IMR-90 (cell line): ENCODE data around the gene RASGRP4. TPM values are rescaled to one million over a fixed set of nuclear protein-coding genes. Genes with fewer than 3 reads are reported as not detected.

Experiments
- ATAC-seq: fragments of 200-7000 bp; cut with Tn5 transposase; 2 replicates; pipeline ENCODE4 v1.9.1; 2020; ENCODE audit warnings: low read depth, mild to moderate bottlenecking, moderate library complexity
- BruUV-seq: library from RNA; stranded (reverse); fragments of 400-500 nt; replicated peaks from 2 replicates; lab custom pipeline; 2021; lab: Mats Ljungman, UMichigan
- CTCF ChIA-PET: fragments of 300-600 bp; formaldehyde crosslinking; extraction: SDS; loops from one replicate; lab custom pipeline; 2021; ENCODE audit warnings: antibody characterized with exemption; lab: Yijun Ruan, JAX
- POLR2A ChIA-PET: fragments of 300-600 bp; sonication (Branson Sonifier 250); formaldehyde crosslinking; loops from one replicate; lab custom pipeline; 2022; ENCODE audit warnings: antibody characterized with exemption; ENCODE audit not compliant: unreplicated experiment; lab: Charles Lee
- DNase-seq: peaks from one replicate; pipeline ENCODE4 v3.0.0; 2013
- H2AFZ ChIP-seq: replicated peaks from 2 replicates; pipeline ENCODE3; 2013; ENCODE audit warnings: low read length, mild to moderate bottlenecking; ENCODE audit not compliant: poor library complexity
- H2AK5ac ChIP-seq: 2 replicates; pipeline ENCODE4 v1.6.1; 2013; ENCODE audit warnings: low read depth, low read length, inconsistent platforms
- H2AK9ac ChIP-seq: replicated peaks from 2 replicates; pipeline ENCODE3; 2013; ENCODE audit warnings: mild to moderate bottlenecking, low read depth, low read length, moderate library complexity; ENCODE audit not compliant: poor library complexity
- H2BK120ac ChIP-seq: 2 replicates; pipeline ENCODE4 v1.6.1; 2013; ENCODE audit warnings: low read depth, low read length, inconsistent platforms
- H2BK15ac ChIP-seq: 3 replicates; pipeline ENCODE4 v1.6.1; 2013; ENCODE audit warnings: low read depth, low read length, inconsistent platforms
- H2BK20ac ChIP-seq: 2 replicates; pipeline ENCODE4 v1.6.1; 2013; ENCODE audit warnings: low read depth, mild to moderate bottlenecking, inconsistent platforms, low read length, moderate library complexity
- H2BK5ac ChIP-seq: 2 replicates; pipeline ENCODE4 v1.6.1; 2013; ENCODE audit warnings: mild to moderate bottlenecking, low read depth, low read length, inconsistent platforms; ENCODE audit not compliant: poor library complexity, severe bottlenecking
- H3K14ac ChIP-seq: replicated peaks from 2 replicates; pipeline ENCODE4 v1.6.1; 2013; ENCODE audit warnings: low read depth, low read length, inconsistent platforms
- H3K18ac ChIP-seq: 2 replicates; pipeline ENCODE4 v1.6.1; 2013; ENCODE audit warnings: low read depth, low read length, control low read depth
- H3K23ac ChIP-seq: 2 replicates; pipeline ENCODE4 v1.6.1; 2013; ENCODE audit warnings: low read depth, low read length, inconsistent platforms
- H3K27ac ChIP-seq: 2 replicates; pipeline ENCODE4 v1.5.1; 2013; ENCODE audit warnings: mild to moderate bottlenecking, control low read depth, low read length; ENCODE audit not compliant: insufficient read depth
- H3K27me3 ChIP-seq: 2 replicates; pipeline ENCODE4 v1.6.1; 2013; ENCODE audit warnings: low read length; ENCODE audit not compliant: control insufficient read depth, insufficient read depth
- H3K36me3 ChIP-seq: 2 replicates; pipeline ENCODE4 v1.6.1; 2013; ENCODE audit warnings: low read length, mixed read lengths; ENCODE audit not compliant: control insufficient read depth, insufficient read depth
- H3K4ac ChIP-seq: 2 replicates; pipeline ENCODE4 v1.6.1; 2013; ENCODE audit warnings: low read depth, low read length, inconsistent platforms
- H3K4me1 ChIP-seq: 2 replicates; pipeline ENCODE4 v1.6.1; 2013; ENCODE audit warnings: low read length, mixed read lengths; ENCODE audit not compliant: control insufficient read depth, insufficient read depth
- H3K4me2 ChIP-seq: 2 replicates; pipeline ENCODE4 v1.6.1; 2013; ENCODE audit warnings: low read depth, mild to moderate bottlenecking, control low read depth, low read length, moderate library complexity
- H3K4me3 ChIP-seq: 2 replicates; pipeline ENCODE4 v1.5.1; 2013; ENCODE audit warnings: low read depth, mild to moderate bottlenecking, control low read depth, low read length, moderate library complexity; ENCODE audit not compliant: insufficient read depth
- H3K56ac ChIP-seq: 2 replicates; pipeline ENCODE4 v1.6.1; 2013; ENCODE audit warnings: low read length, inconsistent platforms; ENCODE audit not compliant: insufficient read depth; ENCODE audit errors: extremely low read depth
- H3K79me1 ChIP-seq, 2 experiments: 2 replicates each; pipeline ENCODE4 v1.6.1; 2013; ENCODE audit warnings: low read length in 2 of 2, inconsistent platforms in 1 of 2, low read depth in 1 of 2
- H3K9ac ChIP-seq: 2 replicates; pipeline ENCODE4 v1.6.1; 2013; ENCODE audit warnings: low read depth, low read length, control low read depth
- H3K9me1 ChIP-seq: 2 replicates; pipeline ENCODE4 v1.6.1; 2013; ENCODE audit warnings: low read length, inconsistent platforms; ENCODE audit not compliant: insufficient read depth
- H3K9me3 ChIP-seq: 2 replicates; pipeline ENCODE4 v1.6.1; 2013; ENCODE audit warnings: low read length; ENCODE audit not compliant: control insufficient read depth, insufficient read depth
- H4K20me1 ChIP-seq: 2 replicates; pipeline ENCODE4 v1.6.1; 2013; ENCODE audit warnings: low read length, inconsistent platforms; ENCODE audit not compliant: insufficient read depth
- H4K5ac ChIP-seq: 2 replicates; pipeline ENCODE4 v1.6.1; 2013; ENCODE audit warnings: mild to moderate bottlenecking, low read depth, low read length, control low read depth
- H4K8ac ChIP-seq, 2 experiments: 2 replicates each; pipeline ENCODE4 v1.6.1; 2013; ENCODE audit warnings: low read depth in 2 of 2, low read length in 2 of 2, control low read depth in 1 of 2, inconsistent platforms in 1 of 2
- H4K91ac ChIP-seq: 2 replicates; pipeline ENCODE4 v1.6.1; 2013; ENCODE audit warnings: low read depth, low read length, inconsistent platforms; ENCODE audit not compliant: insufficient read depth
- BHLHE40 ChIP-seq: fragments of 150-350 bp; IDR thresholded peaks from 2 replicates; pipeline ENCODE4 v1.6.1; 2016; ENCODE audit warnings: mild to moderate bottlenecking, low read depth, low read length
- CEBPB ChIP-seq: IDR thresholded peaks from 2 replicates; pipeline ENCODE4 v1.6.1; 2012; ENCODE audit warnings: low read depth, low read length, improper control_type of control experiment
- CHD1 ChIP-seq: IDR thresholded peaks from 2 replicates; pipeline ENCODE4 v1.6.1; 2012; ENCODE audit warnings: low read depth, low read length, improper control_type of control experiment
- ELK1 ChIP-seq: fragments of 150-350 bp; IDR thresholded peaks from 2 replicates; pipeline ENCODE4 v1.6.1; 2016; ENCODE audit warnings: low read depth, mild to moderate bottlenecking, low read length, moderate library complexity, borderline replicate concordance
- FOS ChIP-seq: fragments of 150-350 bp; IDR thresholded peaks from 2 replicates; pipeline ENCODE4 v1.6.1; 2016; ENCODE audit warnings: low read depth, low read length
- MAFK ChIP-seq: IDR thresholded peaks from 2 replicates; pipeline ENCODE4 v1.6.1; 2012; ENCODE audit warnings: low read depth, low read length, improper control_type of control experiment
- MAZ ChIP-seq: IDR thresholded peaks from 2 replicates; pipeline ENCODE4 v1.6.1; 2012; ENCODE audit warnings: low read depth, mild to moderate bottlenecking, low read length, improper control_type of control experiment, moderate library complexity, borderline replicate concordance
- MXI1 ChIP-seq: IDR thresholded peaks from 2 replicates; pipeline ENCODE4 v1.6.1; 2012; ENCODE audit warnings: low read depth, mild to moderate bottlenecking, low read length, moderate library complexity, borderline replicate concordance
- NFE2L2 ChIP-seq: fragments of 150-350 bp; IDR thresholded peaks from 2 replicates; pipeline ENCODE4 v1.6.1; 2016; ENCODE audit warnings: low read depth, mild to moderate bottlenecking, low read length
- RFX5 ChIP-seq: IDR thresholded peaks from 2 replicates; pipeline ENCODE4 v1.8.0; 2012; ENCODE audit warnings: low read depth, mild to moderate bottlenecking, low read length, moderate library complexity
- SMC3 ChIP-seq: fragments of 150-350 bp; IDR thresholded peaks from 2 replicates; pipeline ENCODE4 v1.6.1; 2016; ENCODE audit warnings: low read depth, mild to moderate bottlenecking, antibody characterized with exemption, low read length, moderate library complexity
- USF2 ChIP-seq: fragments of 150-350 bp; IDR thresholded peaks from 2 replicates; pipeline ENCODE4 v1.6.1; 2017; ENCODE audit warnings: mild to moderate bottlenecking, antibody characterized with exemption, low read length, low read depth
- WGBS, 2 experiments: methylation state at CpG; one replicate each; pipeline versions ENCODE4 v1.1.5 to v1.1.7; 2013; ENCODE audit warnings: missing lambda C conversion rate in 2 of 2; ENCODE audit not compliant: insufficient read length in 1 of 2; ENCODE audit errors: extremely low coverage in 2 of 2; 5-methylcytosine and 5-hydroxymethylcytosine counted together
- dilution Hi-C: fragments of 300-500 bp; cut with HindIII; formaldehyde crosslinking; loops from one replicate; pipeline ENCODE4 v1.14.3; 2018; ENCODE audit warnings: low sequenced_read_pairs; ENCODE audit not compliant: unreplicated experiment
- in situ Hi-C: fragments of 300-500 bp; cut with MboI; formaldehyde crosslinking; loops from 3 replicates; pipeline ENCODE4 v1.14.3; 2019; ENCODE audit warnings: low sequenced_read_pairs, inconsistent platforms, mixed read lengths
- intact Hi-C: fragments of 100-400 bp; cut with micrococcal nuclease; formaldehyde crosslinking; loops from 2 replicates; pipeline ENCODE4 v1.10.0; 2022
- polyA plus RNA-seq, 3 experiments: library from polyadenylated mRNA; depleted of rRNA; stranded (reverse); fragments of >200 nt; gene quantifications; 2 replicates each; pipeline ENCODE4 v1.2.3, GENCODE V29; 2012; ENCODE audit warnings: low replicate concordance in 1 of 3
- total RNA-seq: library from RNA; depleted of rRNA; stranded (reverse); fragments of >200 nt; gene quantifications from 2 replicates; pipeline ENCODE4 v1.2.3, GENCODE V29; 2012
- TF ChIP-seq, protein P1 (sequence below): conservative IDR thresholded peaks from 2 replicates; pipeline ENCODE4 v1.5.1; 2012; ENCODE audit warnings: mild to moderate bottlenecking, low read depth, low read length, improper control_type of control experiment

Gene RASGRP4
- total and polyA plus RNA-seq, 2 of the 4 experiments (the other 2 are of a cell fraction), result not detected

DNA sequence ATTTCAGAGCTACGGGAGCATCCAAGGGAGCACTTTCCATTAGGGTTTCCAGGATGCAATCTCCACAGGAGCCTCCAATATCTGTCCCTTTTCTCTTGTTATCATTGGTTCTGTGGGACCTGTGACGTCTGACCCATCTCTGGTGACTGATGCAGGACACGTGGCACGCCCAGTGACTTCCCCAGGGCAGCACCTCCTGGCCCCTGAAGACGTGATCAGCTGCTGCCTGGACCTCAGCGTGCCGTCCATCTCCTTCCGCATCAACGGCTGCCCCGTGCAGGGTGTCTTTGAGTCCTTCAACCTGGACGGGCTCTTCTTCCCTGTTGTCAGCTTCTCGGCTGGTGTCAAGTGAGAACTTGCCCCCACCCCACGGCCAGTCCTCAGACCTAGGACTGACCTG lies 33.0 kb upstream of the RASGRP4 start:
- Histone ChIP-seq H3K23ac (no peak overlapping the region), H2AK9ac (no peak overlapping the region), H2BK5ac (no peak overlapping the region), H3K9me3 (no peaks in the 10 kb centered on the region), H3K27ac (no peak overlapping the region), H3K4me3 (no peak overlapping the region), H4K8ac (no peak overlapping the region), H3K14ac (no peak overlapping the region), H4K20me1 (no peaks in the 10 kb centered on the region), H2BK20ac (no peak overlapping the region), H2AK5ac (no peak overlapping the region), H3K18ac (no peak overlapping the region), H2AFZ (no peak overlapping the region), H3K4me1 (no peaks in the 10 kb centered on the region), H3K4ac (no peak overlapping the region), H4K91ac (no peak overlapping the region), H4K5ac (no peak overlapping the region), H3K36me3 (no peaks in the 10 kb centered on the region), H3K9ac (no peak overlapping the region), H3K9me1 (no peaks in the 10 kb centered on the region), H2BK120ac (no peak overlapping the region), H2BK15ac (no peak overlapping the region), H3K56ac (no peak overlapping the region), H3K27me3 (no peaks in the 10 kb centered on the region), H3K79me1 (no peaks in the 10 kb centered on the region), H3K4me2 (no peak overlapping the region)
- ChIA-PET CTCF (no interaction called here), POLR2A (no interaction called here)
- ATAC-seq, result no peak
- in situ Hi-C loops, result loop anchor here (25.0 kb wide), 1 partner anchor 753 kb away; the partner anchor contains the start of gene SYCN
- DNase-seq, result no peak
- no TSS peak for BruUV-seq
- dilution Hi-C loops, result no loop called here
- intact Hi-C loops, result no loop called here
- no peak for TF ChIP-seq CHD1
- no peak for TF ChIP-seq SMC3
- TF ChIP-seq MAZ, result no peak
- TF ChIP-seq BHLHE40, result no peak
- TF ChIP-seq NFE2L2, result no peak
- TF ChIP-seq MXI1, result no peak
- no peak for TF ChIP-seq MAFK
- TF ChIP-seq FOS, result no peak
- no peak for TF ChIP-seq USF2
- TF ChIP-seq ELK1, result no peak
- TF ChIP-seq CEBPB, result no peak
- TF ChIP-seq, protein P1, sequence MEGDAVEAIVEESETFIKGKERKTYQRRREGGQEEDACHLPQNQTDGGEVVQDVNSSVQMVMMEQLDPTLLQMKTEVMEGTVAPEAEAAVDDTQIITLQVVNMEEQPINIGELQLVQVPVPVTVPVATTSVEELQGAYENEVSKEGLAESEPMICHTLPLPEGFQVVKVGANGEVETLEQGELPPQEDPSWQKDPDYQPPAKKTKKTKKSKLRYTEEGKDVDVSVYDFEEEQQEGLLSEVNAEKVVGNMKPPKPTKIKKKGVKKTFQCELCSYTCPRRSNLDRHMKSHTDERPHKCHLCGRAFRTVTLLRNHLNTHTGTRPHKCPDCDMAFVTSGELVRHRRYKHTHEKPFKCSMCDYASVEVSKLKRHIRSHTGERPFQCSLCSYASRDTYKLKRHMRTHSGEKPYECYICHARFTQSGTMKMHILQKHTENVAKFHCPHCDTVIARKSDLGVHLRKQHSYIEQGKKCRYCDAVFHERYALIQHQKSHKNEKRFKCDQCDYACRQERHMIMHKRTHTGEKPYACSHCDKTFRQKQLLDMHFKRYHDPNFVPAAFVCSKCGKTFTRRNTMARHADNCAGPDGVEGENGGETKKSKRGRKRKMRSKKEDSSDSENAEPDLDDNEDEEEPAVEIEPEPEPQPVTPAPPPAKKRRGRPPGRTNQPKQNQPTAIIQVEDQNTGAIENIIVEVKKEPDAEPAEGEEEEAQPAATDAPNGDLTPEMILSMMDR, result no peak
- no peak for TF ChIP-seq RFX5
- WGBS, 2 experiments, result 67% methylated on average over 9 of the region's 13 CpGs; no CpG with 5 or more reads in 1 of the 2 experiments
